ENCODE results near the gene AIFM1. TPM values are rescaled to one million over a fixed set of nuclear protein-coding genes. Genes with fewer than 3 reads are reported as not detected.

The AIFM1 gene
- total RNA-seq, 2 donors from 2014 or later: 85.2 to 89.0 TPM

DNA sequence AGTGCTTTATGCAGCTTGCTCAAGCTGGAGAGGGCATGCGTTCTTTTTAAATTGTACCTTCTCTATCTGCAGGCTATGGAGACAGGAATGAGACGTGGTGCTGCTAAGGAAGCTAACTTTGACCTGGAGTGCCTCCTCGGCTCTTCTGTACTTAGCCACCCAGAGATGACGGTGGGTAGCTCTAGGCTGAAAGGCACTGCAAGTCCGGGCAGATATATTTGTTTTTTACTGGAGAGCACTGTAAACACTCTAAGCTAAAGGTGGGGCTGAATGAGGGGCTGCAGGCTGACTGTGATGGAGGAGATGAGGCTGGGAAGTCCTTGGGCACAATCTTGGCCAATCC, 67.5 kb downstream of the AIFM1 start:
- Histone ChIP-seq H3K27me3 (no peaks in the 10 kb centered on the region), H3K27ac (peak overlapping the region; percentile 60), H3K4me1 (no peaks in the 10 kb centered on the region), H3K9ac (ENCODE audit: low read depth in 2 of 2, low read length in 2 of 2) (peak overlapping the region in 1 of 2 donors; percentile 78), H3K4me3 (no peak overlapping the region), H3K36me3 (no peaks in the 10 kb centered on the region), H3K9me3 (no peaks in the 10 kb centered on the region)
- TF ChIP-seq, protein P1, sequence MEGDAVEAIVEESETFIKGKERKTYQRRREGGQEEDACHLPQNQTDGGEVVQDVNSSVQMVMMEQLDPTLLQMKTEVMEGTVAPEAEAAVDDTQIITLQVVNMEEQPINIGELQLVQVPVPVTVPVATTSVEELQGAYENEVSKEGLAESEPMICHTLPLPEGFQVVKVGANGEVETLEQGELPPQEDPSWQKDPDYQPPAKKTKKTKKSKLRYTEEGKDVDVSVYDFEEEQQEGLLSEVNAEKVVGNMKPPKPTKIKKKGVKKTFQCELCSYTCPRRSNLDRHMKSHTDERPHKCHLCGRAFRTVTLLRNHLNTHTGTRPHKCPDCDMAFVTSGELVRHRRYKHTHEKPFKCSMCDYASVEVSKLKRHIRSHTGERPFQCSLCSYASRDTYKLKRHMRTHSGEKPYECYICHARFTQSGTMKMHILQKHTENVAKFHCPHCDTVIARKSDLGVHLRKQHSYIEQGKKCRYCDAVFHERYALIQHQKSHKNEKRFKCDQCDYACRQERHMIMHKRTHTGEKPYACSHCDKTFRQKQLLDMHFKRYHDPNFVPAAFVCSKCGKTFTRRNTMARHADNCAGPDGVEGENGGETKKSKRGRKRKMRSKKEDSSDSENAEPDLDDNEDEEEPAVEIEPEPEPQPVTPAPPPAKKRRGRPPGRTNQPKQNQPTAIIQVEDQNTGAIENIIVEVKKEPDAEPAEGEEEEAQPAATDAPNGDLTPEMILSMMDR (IDR thresholded peaks at IDR 0.05): no peak
- intact Hi-C loops (cut with DNase I): no loop called here
- no peak for DNase-seq

DNA sequence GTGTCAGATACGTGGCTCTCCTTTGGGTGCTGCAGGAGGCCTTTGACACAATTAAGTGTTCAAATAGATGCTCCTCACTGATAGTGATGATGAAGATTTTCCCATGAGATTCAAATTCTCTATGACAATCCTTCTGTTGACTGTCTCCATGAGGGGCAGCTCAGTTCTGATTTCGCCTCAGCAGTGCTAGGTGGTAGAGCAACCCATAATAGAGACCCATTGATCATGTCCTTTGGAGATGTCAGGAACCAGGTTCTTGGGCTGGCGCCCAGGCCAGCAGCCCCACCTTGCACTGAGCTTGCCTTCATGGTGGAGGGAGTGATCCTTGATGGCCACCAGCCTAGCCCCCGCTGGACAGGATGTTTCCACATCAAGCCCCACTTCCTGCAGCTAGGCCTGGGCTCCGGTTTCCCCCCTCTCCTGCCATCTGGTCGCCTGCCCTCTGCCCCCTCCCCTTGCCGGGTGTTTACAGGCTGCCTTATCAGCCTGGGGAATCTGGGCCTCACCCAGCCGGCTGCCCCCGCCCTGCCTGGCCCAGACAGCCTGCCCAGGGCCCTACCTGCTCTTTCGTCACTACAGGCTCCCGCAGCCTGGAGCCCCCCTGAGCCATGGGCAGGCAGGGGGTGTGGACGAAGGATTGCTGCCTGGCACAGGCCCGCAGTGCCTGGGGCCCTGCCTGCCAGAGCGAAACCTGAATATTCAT, 68.0 kb downstream of the AIFM1 start:
- no peaks in the 10 kb centered on the region for H3K36me3 ChIP-seq
- intact Hi-C loops (cut with DNase I): no loop called here
- H3K27me3 ChIP-seq: no peaks in the 10 kb centered on the region
- peak overlapping the region in 1 of 2 donors; percentile 78 for H3K9ac ChIP-seq (ENCODE audit: low read depth in 2 of 2, low read length in 2 of 2)
- H3K4me1 ChIP-seq: no peaks in the 10 kb centered on the region
- no peak overlapping the region for H3K4me3 ChIP-seq
- H3K27ac ChIP-seq: peak overlapping the region; percentile 60
- TF ChIP-seq, protein P1 (IDR thresholded peaks at IDR 0.05): no peak
- H3K9me3 ChIP-seq: no peaks in the 10 kb centered on the region
- DNase-seq: peak; percentile 76

DNA sequence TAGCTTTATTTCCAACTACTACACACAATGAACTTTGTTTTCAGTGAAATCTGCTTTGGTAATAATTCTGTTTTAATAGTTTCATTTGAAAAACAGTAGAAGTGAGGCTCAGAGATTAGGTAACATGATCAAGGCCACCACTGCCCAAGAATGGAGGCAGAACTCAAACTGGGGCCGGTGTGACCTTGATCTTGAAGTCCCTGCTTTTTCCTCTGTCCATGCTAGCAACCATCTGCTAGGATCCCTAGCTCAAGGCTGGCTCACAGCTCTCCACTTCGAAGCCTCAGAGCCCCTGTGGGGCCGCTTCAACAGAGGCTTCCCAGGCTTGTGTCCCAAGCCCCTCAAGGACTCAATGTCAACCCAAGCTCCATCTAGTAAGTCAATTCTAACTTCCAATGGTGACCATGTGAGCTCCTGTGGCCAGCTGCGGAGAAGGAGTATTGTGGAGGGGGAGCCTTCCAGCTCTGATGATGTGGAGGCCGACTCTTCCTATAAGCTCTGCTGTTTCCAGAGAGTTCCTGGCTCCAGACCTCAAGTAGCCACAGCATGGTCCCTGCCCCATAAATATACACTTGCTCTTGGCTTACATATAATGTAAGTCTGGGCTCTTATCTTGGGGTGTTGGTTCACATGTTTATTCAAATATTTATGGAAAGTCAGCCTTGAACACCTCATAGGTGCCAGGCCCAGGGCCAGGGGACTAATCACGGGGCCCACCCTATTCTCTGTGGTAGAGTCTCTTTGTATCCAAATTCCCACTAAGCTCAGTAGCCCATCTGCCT, 70.2 kb downstream of the AIFM1 start:
- Histone ChIP-seq H3K9ac (ENCODE audit: low read depth in 2 of 2, low read length in 2 of 2) (peak overlapping the region in 1 of 2 donors; percentile 40), H3K4me3 (no peak overlapping the region), H3K4me1 (no peaks in the 10 kb centered on the region), H3K27ac (no peak overlapping the region), H3K36me3 (no peaks in the 10 kb centered on the region), H3K9me3 (no peaks in the 10 kb centered on the region), H3K27me3 (no peaks in the 10 kb centered on the region)
- intact Hi-C loops (cut with DNase I): no loop called here
- no peak for DNase-seq
- TF ChIP-seq, protein P1 (IDR thresholded peaks at IDR 0.05): no peak

DNA sequence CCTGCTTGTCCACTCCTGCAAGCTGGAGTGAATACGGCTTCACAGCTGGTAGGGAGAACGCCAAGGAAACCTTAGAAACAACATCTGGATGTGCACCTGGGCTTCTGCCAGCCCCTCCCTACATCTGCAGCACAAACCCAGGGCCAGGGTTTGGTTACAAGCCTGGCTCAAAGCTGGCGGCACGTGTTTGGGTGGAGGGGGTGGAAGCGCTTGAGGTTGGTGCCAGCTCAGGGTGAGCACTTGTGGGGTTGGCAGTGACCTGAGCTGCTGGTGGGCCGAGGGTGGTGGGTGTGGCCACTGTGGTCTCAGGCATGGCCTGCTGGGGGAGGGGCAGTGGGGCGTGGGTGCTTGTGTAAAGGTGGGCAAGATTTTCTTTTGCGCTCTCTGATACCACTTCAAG, 70.9 kb downstream of the AIFM1 start:
- intact Hi-C loops (cut with DNase I): no loop called here
- DNase-seq: no peak
- Histone ChIP-seq H3K27me3 (no peaks in the 10 kb centered on the region), H3K4me3 (no peak overlapping the region), H3K4me1 (no peaks in the 10 kb centered on the region), H3K9me3 (no peaks in the 10 kb centered on the region), H3K27ac (no peak overlapping the region), H3K9ac (ENCODE audit: low read depth in 2 of 2, low read length in 2 of 2) (peak overlapping the region in 1 of 2 donors; percentile 40), H3K36me3 (no peaks in the 10 kb centered on the region)
- TF ChIP-seq, protein P1 (IDR thresholded peaks at IDR 0.05): no peak

DNA sequence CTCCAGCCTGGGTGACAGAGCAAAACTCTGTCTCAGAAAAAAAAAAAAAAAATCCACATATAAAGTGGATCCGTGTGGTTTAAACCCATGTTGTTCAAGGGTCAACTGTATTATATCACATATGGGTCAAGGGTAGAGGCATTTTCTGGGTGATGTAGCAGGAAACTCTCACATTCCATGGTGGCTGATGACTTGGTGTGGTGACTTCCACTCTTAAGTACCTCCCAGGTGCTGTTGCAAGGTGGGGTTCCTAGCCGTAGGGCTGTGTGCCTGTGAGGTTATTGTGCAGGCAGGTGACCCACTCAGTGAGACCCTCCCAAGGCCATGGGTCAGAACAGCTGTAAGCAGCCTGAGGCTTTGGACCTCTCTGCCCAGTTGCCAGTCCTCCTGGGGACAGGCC, 72.4 kb downstream of the AIFM1 start:
- no peaks in the 10 kb centered on the region for H3K9me3 ChIP-seq
- peak overlapping the region; percentile 23 for H3K27ac ChIP-seq
- no peaks in the 10 kb centered on the region for H3K36me3 ChIP-seq
- no peak overlapping the region for H3K4me3 ChIP-seq
- H3K4me1 ChIP-seq: no peaks in the 10 kb centered on the region
- no peak overlapping the region for H3K9ac ChIP-seq (ENCODE audit: low read depth in 2 of 2, low read length in 2 of 2)
- DNase-seq: no peak
- no peaks in the 10 kb centered on the region for H3K27me3 ChIP-seq
- TF ChIP-seq, protein P1 (IDR thresholded peaks at IDR 0.05): no peak
- intact Hi-C loops (cut with DNase I): no loop called here

Measured in colonic mucosa (tissue), 4 donors.